ENCODE results near the gene HHATL.

GRCh38 chr3:42701371-42702065 is 1.1 kb downstream of the HHATL start:
- TF ChIP-seq CTCF (conservative IDR thresholded peaks at IDR 0.05; ENCODE audit: low read depth, low read length) (no peak), EZH2 (IDR thresholded peaks at IDR 0.05; ENCODE audit: borderline replicate concordance, low read depth, low read length, poor library complexity, severe bottlenecking) (no peak)
